MM.1S (cell line): ENCODE results near the gene SETD2.

Experiments used
- CTCF ChIP-seq: fragments of 300-600 bp; sonication (generic); IDR thresholded peaks from 2 replicates; pipeline ENCODE4 v1.5.1; 2016; ENCODE audit warnings: antibody characterized with exemption, low read length, mixed read lengths
- EZH2 ChIP-seq: fragments of 300-600 bp; sonication (generic); optimal IDR thresholded peaks from 2 replicates; pipeline ENCODE3; 2017; ENCODE audit warnings: low read depth, mild to moderate bottlenecking, antibody characterized with exemption, low read length, mixed read lengths

- TF ChIP-seq CTCF, result no peak
- no peak for TF ChIP-seq EZH2
These were observed 174.6 kb downstream of the SETD2 start for GRCh38 chr3:46989146-46989810.
